SK-N-SH (cell line): ENCODE results near the gene MINDY2. TPM values are rescaled to one million over a fixed set of nuclear protein-coding genes. Genes with fewer than 3 reads are reported as not detected.

Source experiments
- CTCF ChIA-PET: fragments of 300-600, 350-600 bp; formaldehyde crosslinking; extraction: SDS; loops from one replicate; lab custom pipeline; 2021; lab: Yijun Ruan, JAX
- POLR2A ChIA-PET: fragments of 350-600 bp; sonication (Branson Sonifier 250); formaldehyde crosslinking; extraction: SDS; loops from one replicate; lab custom pipeline; 2020; ENCODE audit warnings: antibody characterized with exemption, inconsistent platforms; lab: Yijun Ruan, JAX
- DNase-seq: peaks from one replicate; pipeline ENCODE4 v3.0.0; 2012
- H2AFZ ChIP-seq: fragments of 200-600 bp; sonication (generic); 2 replicates; pipeline ENCODE4 v1.8.1; 2016; ENCODE audit warnings: antibody characterized with exemption, mild to moderate bottlenecking, low read depth
- H3F3A ChIP-seq: fragments of 200-600 bp; sonication (generic); replicated peaks from 2 replicates; pipeline ENCODE3; 2016; ENCODE audit warnings: antibody characterized with exemption, mild to moderate bottlenecking; ENCODE audit not compliant: insufficient read depth
- H3K27ac ChIP-seq, 2 experiments: fragments of 200-500 bp in 1 of 2; fragments of 200-600 bp in 1 of 2; sonication (Bioruptor generic) in 1 of 2; sonication (generic), shearing (Covaris generic) in 1 of 2; 2 replicates each; pipeline versions ENCODE4 v1.5.1 to v1.6.1; 2014 to 2016; ENCODE audit warnings: low read depth in 2 of 2, inconsistent platforms in 1 of 2, low read length in 1 of 2, mild to moderate bottlenecking in 1 of 2, mixed read lengths in 1 of 2
- H3K27me3 ChIP-seq: fragments of 200-600 bp; sonication (generic), shearing (Covaris generic); 2 replicates; pipeline ENCODE4 v1.6.1; 2016; ENCODE audit warnings: mixed run types; ENCODE audit not compliant: insufficient read depth
- H3K36me3 ChIP-seq, 2 experiments: fragments of 200-500 bp in 1 of 2; fragments of 200-600 bp in 1 of 2; sonication (Bioruptor generic) in 1 of 2; sonication (generic) in 1 of 2; replicated peaks in 1 of 2; 2 replicates each; pipeline versions ENCODE3 to v1.5.1; 2014 to 2016; ENCODE audit warnings: low read length in 1 of 2, mild to moderate bottlenecking in 1 of 2; ENCODE audit not compliant: insufficient read depth in 2 of 2, control insufficient read depth in 1 of 2
- H3K4me1 ChIP-seq, 2 experiments: fragments of 200-500 bp in 1 of 2; fragments of 200-600 bp in 1 of 2; sonication (Bioruptor generic) in 1 of 2; sonication (generic), shearing (Covaris generic) in 1 of 2; 2 replicates each; pipeline versions ENCODE4 v1.5.1 to v1.6.1; 2014 to 2016; ENCODE audit warnings: low read depth in 1 of 2, low read length in 1 of 2, mixed run types in 1 of 2; ENCODE audit not compliant: insufficient read depth in 2 of 2, control insufficient read depth in 1 of 2
- H3K4me2 ChIP-seq: fragments of 200-600 bp; sonication (generic), shearing (Covaris generic); 2 replicates; pipeline ENCODE4 v1.6.1; 2017; ENCODE audit warnings: mixed run types
- H3K4me3 ChIP-seq, 2 experiments: fragments of 200-500 bp in 1 of 2; fragments of 200-600 bp in 1 of 2; sonication (Bioruptor generic) in 1 of 2; sonication (generic), shearing (Covaris generic) in 1 of 2; 2 replicates each; pipeline versions ENCODE4 v1.5.1 to v1.8.1; 2014 to 2016; ENCODE audit warnings: low read depth in 2 of 2, inconsistent platforms in 1 of 2, low read length in 1 of 2, mild to moderate bottlenecking in 1 of 2, mixed read lengths in 1 of 2, moderate library complexity in 1 of 2
- H3K79me2 ChIP-seq: fragments of 200-600 bp; sonication (generic); 2 replicates; pipeline ENCODE4 v1.8.1; 2017; ENCODE audit warnings: mild to moderate bottlenecking; ENCODE audit not compliant: insufficient read depth
- H3K9ac ChIP-seq: fragments of 200-600 bp; sonication (generic); 2 replicates; pipeline ENCODE4 v1.6.1; 2017; ENCODE audit warnings: mixed run types
- H3K9me2 ChIP-seq: fragments of 200-600 bp; sonication (generic); 2 replicates; pipeline ENCODE4 v1.6.1; 2017; ENCODE audit warnings: mixed run types
- H3K9me3 ChIP-seq: fragments of 200-600 bp; sonication (generic); 2 replicates; pipeline ENCODE4 v1.6.1; 2017; ENCODE audit warnings: mixed run types, mild to moderate bottlenecking, moderate library complexity
- H4K20me1 ChIP-seq: fragments of 200-600 bp; sonication (generic); 2 replicates; pipeline ENCODE4 v1.6.1; 2017; ENCODE audit warnings: mild to moderate bottlenecking, mixed run types; ENCODE audit not compliant: insufficient read depth
- FOSL2 ChIP-seq: IDR thresholded peaks from 2 replicates; pipeline ENCODE4 v1.4.0; 2012; ENCODE audit warnings: low read depth, mild to moderate bottlenecking, moderate library complexity, borderline replicate concordance
- FOXJ3 ChIP-seq: sonication (generic); formaldehyde crosslinking; IDR thresholded peaks from 2 replicates; pipeline ENCODE4 v1.5.1; 2020; ENCODE audit warnings: mild to moderate bottlenecking, missing genetic modification reagents
- JUND ChIP-seq: IDR thresholded peaks from 2 replicates; pipeline ENCODE4 v1.4.0; 2012
- MAX ChIP-seq: IDR thresholded peaks from 2 replicates; pipeline ENCODE4 v1.4.0; 2012; ENCODE audit warnings: low read depth
- MEF2A ChIP-seq: IDR thresholded peaks from 2 replicates; pipeline ENCODE4 v1.4.0; 2012; ENCODE audit warnings: low read depth, borderline replicate concordance
- NFIC ChIP-seq: IDR thresholded peaks from 2 replicates; pipeline ENCODE4 v1.4.0; 2012; ENCODE audit warnings: borderline replicate concordance
- POLR2AphosphoS5 ChIP-seq: IDR thresholded peaks from 2 replicates; pipeline ENCODE4 v1.6.1; 2012; ENCODE audit warnings: low read depth, low read length
- REST ChIP-seq: IDR thresholded peaks from 2 replicates; pipeline ENCODE4 v1.6.1; 2012; ENCODE audit warnings: mild to moderate bottlenecking, low read depth, low read length, moderate library complexity
- TEAD4 ChIP-seq: IDR thresholded peaks from 2 replicates; pipeline ENCODE4 v1.4.0; 2012; ENCODE audit warnings: mild to moderate bottlenecking, borderline replicate concordance; ENCODE audit not compliant: insufficient read depth
- USF1 ChIP-seq: IDR thresholded peaks from 2 replicates; pipeline ENCODE4 v1.4.0; 2012; ENCODE audit warnings: low read depth, borderline replicate concordance
- USF2 ChIP-seq: fragments of 150-350 bp; IDR thresholded peaks from 2 replicates; pipeline ENCODE4 v1.6.1; 2017; ENCODE audit warnings: antibody characterized with exemption, low read length, low read depth, borderline replicate concordance
- ZBTB33 ChIP-seq: IDR thresholded peaks from 2 replicates; pipeline ENCODE4 v1.4.0; 2012; ENCODE audit warnings: low read depth, borderline replicate concordance
- WGBS: methylation state at CpG from one replicate; pipeline ENCODE4 v1.1.6; 2017; ENCODE audit warnings: low lambda C conversion rate; 5-methylcytosine and 5-hydroxymethylcytosine counted together
- polyA plus RNA-seq, 3 experiments: library from polyadenylated mRNA; depleted of rRNA; stranded (reverse); fragments of >200 nt; gene quantifications; 2 replicates each; pipeline ENCODE4 v1.2.3, GENCODE V29; 2012

The MINDY2 gene
- polyA plus RNA-seq, 1 of the 3 experiments (the other 2 are of a cell fraction), result 1.0 TPM

GRCh38 chr15:58793862-58794261, 22.8 kb downstream of the MINDY2 start:
- Histone ChIP-seq H3K4me3 (no peak overlapping the region), H3K36me3 (no peaks in the 10 kb centered on the region), H3K79me2 (no peaks in the 10 kb centered on the region), H3K9ac (no peak overlapping the region), H2AFZ (no peak overlapping the region), H3K27me3 (no peaks in the 10 kb centered on the region), H3K4me1 (no peaks in the 10 kb centered on the region), H4K20me1 (no peaks in the 10 kb centered on the region), H3K9me3 (no peaks in the 10 kb centered on the region), H3F3A (no peaks in the 10 kb centered on the region), H3K4me2 (no peak overlapping the region), H3K27ac (no peak overlapping the region)
- DNase-seq, result no peak
- ChIA-PET POLR2A (interaction anchor here (0.6 kb wide), 1 partner anchor 31 kb away, joined by 4 read pairs; no protein-coding TSS in a partner anchor), CTCF (no interaction called here)
- WGBS, result 95% methylated on average over 6 of the region's 6 CpGs
- TF ChIP-seq FOXJ3 (CRISPR knock-in tag), result no peak
- no peak for TF ChIP-seq POLR2AphosphoS5
- no peak for TF ChIP-seq ZBTB33
- no peak for TF ChIP-seq USF2
- no peak for TF ChIP-seq MAX
- no peak for TF ChIP-seq FOSL2
- TF ChIP-seq USF1, result no peak
- no peak for TF ChIP-seq MEF2A
- TF ChIP-seq JUND, result no peak
- no peak for TF ChIP-seq TEAD4
- TF ChIP-seq NFIC, result no peak
- no peak for TF ChIP-seq REST
- TF ChIP-seq, all 33 proteins: peak for 0
- H3K9me2 ChIP-seq, result no peaks in the 10 kb centered on the region
